ENCODE results near the gene BMF. TPM values are rescaled to one million over a fixed set of nuclear protein-coding genes. Genes with fewer than 3 reads are reported as not detected.
A peak's percentile ranks its signal among the peaks of the same experiment; 100 is the strongest.

BMF gene
- total RNA-seq, 1 donor from 2014 or later, result 153 TPM

DNA sequence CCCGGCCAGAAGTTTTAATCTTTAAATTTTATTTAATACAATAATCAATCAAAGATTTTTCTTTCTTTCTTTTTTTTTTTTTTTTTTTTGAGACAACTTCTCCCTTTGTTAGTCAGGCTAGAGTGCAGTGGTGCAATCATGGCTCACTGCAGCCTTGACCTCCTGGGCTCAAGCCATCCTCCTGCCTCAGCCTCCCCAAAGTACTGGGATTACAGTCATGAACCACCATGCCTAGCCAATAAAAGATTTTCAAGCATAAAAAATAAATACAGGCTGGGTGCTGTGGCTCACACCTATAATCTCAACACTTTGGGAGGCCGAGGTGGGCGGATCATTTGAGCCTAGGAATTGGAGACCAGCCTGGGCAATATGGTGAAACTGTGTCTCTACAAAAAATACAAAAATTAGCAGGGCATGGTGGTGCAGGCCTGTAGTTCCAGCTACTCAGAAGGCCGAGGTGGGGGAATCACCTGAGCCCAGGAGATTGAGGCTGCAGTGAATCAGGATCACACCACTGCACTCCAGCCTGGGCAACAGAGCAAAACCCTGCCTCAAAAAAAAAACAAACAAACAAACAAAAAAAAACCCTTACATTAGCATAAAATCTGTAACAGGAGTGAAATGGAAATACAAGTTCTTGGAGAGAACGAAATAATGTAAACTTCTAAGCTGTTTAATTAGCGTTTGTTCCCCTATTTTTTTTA lies 40.6 kb downstream of the BMF start:
- no peaks in the 10 kb centered on the region for H3K9me3 Mint-ChIP-seq (ENCODE audit: unreplicated experiment)

GRCh38 chr15:40066589-40066988 lies 42.1 kb downstream of the BMF start:
- Mint-ChIP-seq H3K9me3 (ENCODE audit: unreplicated experiment) (no peaks in the 10 kb centered on the region), H3K27me3 (ENCODE audit: unreplicated experiment) (peaks cover 2% of the 10 kb centered on the region), H3K4me3 (ENCODE audit: unreplicated experiment) (no peak overlapping the region), H3K27ac (ENCODE audit: unreplicated experiment) (no peak overlapping the region), H3K36me3 (ENCODE audit: low read depth, unreplicated experiment) (no peaks in the 10 kb centered on the region), H3K4me1 (ENCODE audit: unreplicated experiment) (peaks cover 21% of the 10 kb centered on the region)
- TF ChIP-seq, protein P1, sequence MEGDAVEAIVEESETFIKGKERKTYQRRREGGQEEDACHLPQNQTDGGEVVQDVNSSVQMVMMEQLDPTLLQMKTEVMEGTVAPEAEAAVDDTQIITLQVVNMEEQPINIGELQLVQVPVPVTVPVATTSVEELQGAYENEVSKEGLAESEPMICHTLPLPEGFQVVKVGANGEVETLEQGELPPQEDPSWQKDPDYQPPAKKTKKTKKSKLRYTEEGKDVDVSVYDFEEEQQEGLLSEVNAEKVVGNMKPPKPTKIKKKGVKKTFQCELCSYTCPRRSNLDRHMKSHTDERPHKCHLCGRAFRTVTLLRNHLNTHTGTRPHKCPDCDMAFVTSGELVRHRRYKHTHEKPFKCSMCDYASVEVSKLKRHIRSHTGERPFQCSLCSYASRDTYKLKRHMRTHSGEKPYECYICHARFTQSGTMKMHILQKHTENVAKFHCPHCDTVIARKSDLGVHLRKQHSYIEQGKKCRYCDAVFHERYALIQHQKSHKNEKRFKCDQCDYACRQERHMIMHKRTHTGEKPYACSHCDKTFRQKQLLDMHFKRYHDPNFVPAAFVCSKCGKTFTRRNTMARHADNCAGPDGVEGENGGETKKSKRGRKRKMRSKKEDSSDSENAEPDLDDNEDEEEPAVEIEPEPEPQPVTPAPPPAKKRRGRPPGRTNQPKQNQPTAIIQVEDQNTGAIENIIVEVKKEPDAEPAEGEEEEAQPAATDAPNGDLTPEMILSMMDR (IDR thresholded peaks at IDR 0.05; ENCODE audit: unreplicated experiment), result no peak
- no peak for DNase-seq (ENCODE audit: low spot score)

More for the DNA sequence above, 40.6 kb downstream of the BMF start:
- H3K36me3 Mint-ChIP-seq (ENCODE audit: low read depth, unreplicated experiment), result no peaks in the 10 kb centered on the region
- H3K4me3 Mint-ChIP-seq (ENCODE audit: unreplicated experiment), result no peak overlapping the region
- peaks cover 33% of the 10 kb centered on the region for H3K4me1 Mint-ChIP-seq (ENCODE audit: unreplicated experiment)
- TF ChIP-seq, protein P1 (IDR thresholded peaks at IDR 0.05; ENCODE audit: unreplicated experiment), result no peak
- H3K27me3 Mint-ChIP-seq (ENCODE audit: unreplicated experiment), result peaks cover 8% of the 10 kb centered on the region
- no peak overlapping the region for H3K27ac Mint-ChIP-seq (ENCODE audit: unreplicated experiment)
- no peak for DNase-seq (ENCODE audit: low spot score)

- no peak overlapping the region for H3K27ac Mint-ChIP-seq (ENCODE audit: unreplicated experiment)
- no peaks in the 10 kb centered on the region for H3K36me3 Mint-ChIP-seq (ENCODE audit: low read depth, unreplicated experiment)
- H3K4me1 Mint-ChIP-seq (ENCODE audit: unreplicated experiment), result peaks cover 23% of the 10 kb centered on the region
- H3K9me3 Mint-ChIP-seq (ENCODE audit: unreplicated experiment), result no peaks in the 10 kb centered on the region
- TF ChIP-seq, protein P1 (IDR thresholded peaks at IDR 0.05; ENCODE audit: unreplicated experiment), result no peak
- H3K27me3 Mint-ChIP-seq (ENCODE audit: unreplicated experiment), result peaks cover 2% of the 10 kb centered on the region
- no peak overlapping the region for H3K4me3 Mint-ChIP-seq (ENCODE audit: unreplicated experiment)
- DNase-seq (ENCODE audit: low spot score), result no peak
Observed at GRCh38 chr15:40065166-40065565, 43.5 kb downstream of the BMF start.

GRCh38 chr15:40064231-40064894 lies 44.3 kb downstream of the BMF start:
- Mint-ChIP-seq H3K27ac (ENCODE audit: unreplicated experiment) (peak overlapping the region; percentile 82), H3K9me3 (ENCODE audit: unreplicated experiment) (no peaks in the 10 kb centered on the region), H3K36me3 (ENCODE audit: low read depth, unreplicated experiment) (peaks cover 6% of the 10 kb centered on the region), H3K4me1 (ENCODE audit: unreplicated experiment) (peaks cover 20% of the 10 kb centered on the region), H3K4me3 (ENCODE audit: unreplicated experiment) (no peak overlapping the region), H3K27me3 (ENCODE audit: unreplicated experiment) (peaks cover 2% of the 10 kb centered on the region)
- TF ChIP-seq, protein P1 (IDR thresholded peaks at IDR 0.05; ENCODE audit: unreplicated experiment), result no peak
- no peak for DNase-seq (ENCODE audit: low spot score)

GRCh38 chr15:40063563-40064011 lies 45.1 kb downstream of the BMF start:
- H3K27me3 Mint-ChIP-seq (ENCODE audit: unreplicated experiment), result peaks cover 2% of the 10 kb centered on the region
- H3K9me3 Mint-ChIP-seq (ENCODE audit: unreplicated experiment), result no peaks in the 10 kb centered on the region
- no peak for DNase-seq (ENCODE audit: low spot score)
- H3K4me1 Mint-ChIP-seq (ENCODE audit: unreplicated experiment), result peaks cover 16% of the 10 kb centered on the region
- peak overlapping the region; percentile 82 for H3K27ac Mint-ChIP-seq (ENCODE audit: unreplicated experiment)
- H3K4me3 Mint-ChIP-seq (ENCODE audit: unreplicated experiment), result no peak overlapping the region
- TF ChIP-seq, protein P1 (IDR thresholded peaks at IDR 0.05; ENCODE audit: unreplicated experiment), result no peak
- peaks cover 7% of the 10 kb centered on the region for H3K36me3 Mint-ChIP-seq (ENCODE audit: low read depth, unreplicated experiment)

All from endothelial cell (in vitro differentiated cells).